Calu3 (cell line): ENCODE results near the gene THAP6. TPM values are rescaled to one million over a fixed set of nuclear protein-coding genes. Genes with fewer than 3 reads are reported as not detected.
"Not testable (repeated sequence)": the region's sequence is repeated elsewhere in the genome, so short reads cannot be mapped to it uniquely, and the experiment has no call there.

Experiments
- BruUV-seq: library from RNA; stranded (reverse); fragments of 400-500 nt; replicated peaks from 2 replicates; lab custom pipeline; 2021; lab: Mats Ljungman, UMichigan
- CTCF ChIA-PET: fragments of 300-600 bp; sonication (Branson Sonifier 250); formaldehyde crosslinking; loops from one replicate; lab custom pipeline; 2022; ENCODE audit warnings: antibody characterized with exemption; lab: Charles Lee
- DNase-seq: peaks from one replicate; pipeline ENCODE4 v3.0.0; 2022
- H3K27ac Mint-ChIP-seq: one replicate; pipeline ENCODE4 v1.8.0; 2022; ENCODE audit warnings: mixed read lengths; ENCODE audit not compliant: unreplicated experiment
- H3K27me3 Mint-ChIP-seq: one replicate; pipeline ENCODE4 v1.8.0; 2022; ENCODE audit warnings: mixed read lengths; ENCODE audit not compliant: unreplicated experiment
- H3K36me3 Mint-ChIP-seq: one replicate; pipeline ENCODE4 v1.8.0; 2022; ENCODE audit warnings: mild to moderate bottlenecking, moderate library complexity, mixed read lengths; ENCODE audit not compliant: insufficient read depth, unreplicated experiment
- H3K4me1 Mint-ChIP-seq: one replicate; pipeline ENCODE4 v1.8.0; 2022; ENCODE audit warnings: mild to moderate bottlenecking, low read depth, mixed read lengths; ENCODE audit not compliant: unreplicated experiment
- H3K4me3 Mint-ChIP-seq: one replicate; pipeline ENCODE4 v1.8.0; 2022; ENCODE audit warnings: mild to moderate bottlenecking, low read depth, moderate library complexity, mixed read lengths; ENCODE audit not compliant: unreplicated experiment
- H3K9me3 Mint-ChIP-seq: one replicate; pipeline ENCODE4 v1.8.0; 2022; ENCODE audit warnings: low read depth, mixed read lengths; ENCODE audit not compliant: unreplicated experiment
- CTCF ChIP-seq: fragments of 200-600 bp; IDR thresholded peaks from one replicate; pipeline ENCODE4 v1.8.0; 2022; ENCODE audit warnings: antibody characterized with exemption; ENCODE audit not compliant: unreplicated experiment
- intact Hi-C: fragments of 100-400 bp; cut with micrococcal nuclease; formaldehyde crosslinking; loops from one replicate; pipeline ENCODE4 v1.10.0; 2022; ENCODE audit not compliant: unreplicated experiment
- total RNA-seq: library from RNA; stranded (reverse); gene quantifications from 2 replicates; pipeline ENCODE4 v1.2.3, GENCODE V29; 2022

THAP6 gene
- total RNA-seq, 1 experiment from 2014 or later: 10.9 TPM

GRCh38 chr4:75525086-75525485, 10.8 kb downstream of the THAP6 start:
- DNase-seq: no peak
- CTCF ChIA-PET: no interaction called here
- no TSS peak for BruUV-seq
- intact Hi-C loops: no loop called here
- Mint-ChIP-seq H3K27ac (no peak overlapping the region), H3K27me3 (no peaks in the 10 kb centered on the region), H3K4me3 (no peak overlapping the region), H3K4me1 (no peaks in the 10 kb centered on the region), H3K9me3 (no peaks in the 10 kb centered on the region), H3K36me3 (peaks cover 9% of the 10 kb centered on the region)
- TF ChIP-seq CTCF: no peak

GRCh38 chr4:75525910-75526309, 11.6 kb downstream of the THAP6 start:
- CTCF ChIA-PET: no interaction called here
- H3K4me3 Mint-ChIP-seq: no peak overlapping the region
- intact Hi-C loops: no loop called here
- no peak overlapping the region for H3K27ac Mint-ChIP-seq
- peaks cover 16% of the 10 kb centered on the region for H3K36me3 Mint-ChIP-seq
- no peaks in the 10 kb centered on the region for H3K4me1 Mint-ChIP-seq
- no peak for TF ChIP-seq CTCF
- no peaks in the 10 kb centered on the region for H3K9me3 Mint-ChIP-seq
- no peak for DNase-seq
- no TSS peak for BruUV-seq
- H3K27me3 Mint-ChIP-seq: no peaks in the 10 kb centered on the region

GRCh38 chr4:75527482-75527881, 13.2 kb downstream of the THAP6 start:
- H3K36me3 Mint-ChIP-seq: peaks cover 16% of the 10 kb centered on the region
- TF ChIP-seq CTCF: no peak
- H3K4me3 Mint-ChIP-seq: no peak overlapping the region
- no peaks in the 10 kb centered on the region for H3K27me3 Mint-ChIP-seq
- no peak for DNase-seq
- H3K9me3 Mint-ChIP-seq: peaks cover 3% of the 10 kb centered on the region
- CTCF ChIA-PET: no interaction called here
- intact Hi-C loops: no loop called here
- H3K4me1 Mint-ChIP-seq: no peaks in the 10 kb centered on the region
- no TSS peak for BruUV-seq
- H3K27ac Mint-ChIP-seq: no peak overlapping the region

GRCh38 chr4:75530556-75531322, 16.5 kb downstream of the THAP6 start:
- Mint-ChIP-seq H3K9me3 (peaks cover 8% of the 10 kb centered on the region), H3K27me3 (no peaks in the 10 kb centered on the region), H3K27ac (no peak overlapping the region), H3K36me3 (peaks cover 13% of the 10 kb centered on the region), H3K4me3 (no peak overlapping the region), H3K4me1 (no peaks in the 10 kb centered on the region)
- DNase-seq: no peak
- intact Hi-C loops: no loop called here
- no TSS peak for BruUV-seq
- no peak for TF ChIP-seq CTCF
- CTCF ChIA-PET: no interaction called here

- intact Hi-C loops, H3K4me3 Mint-ChIP-seq, BruUV-seq, H3K9me3 Mint-ChIP-seq, H3K27ac Mint-ChIP-seq, H3K27me3 Mint-ChIP-seq, DNase-seq, H3K4me1 Mint-ChIP-seq: not testable (repeated sequence)
- H3K36me3 Mint-ChIP-seq: peaks cover 13% of the 10 kb centered on the region
- CTCF ChIA-PET: interaction anchor here (0.7 kb wide), 1 partner anchor 547 kb away, joined by 6 read pairs; no protein-coding TSS in a partner anchor
Measured at GRCh38 chr4:75531536-75532143, 17.4 kb downstream of the THAP6 start.

- H3K27ac Mint-ChIP-seq, BruUV-seq, H3K9me3 Mint-ChIP-seq, DNase-seq, intact Hi-C loops, CTCF ChIA-PET, H3K4me3 Mint-ChIP-seq, H3K4me1 Mint-ChIP-seq, H3K27me3 Mint-ChIP-seq: not testable (repeated sequence)
- peaks cover 13% of the 10 kb centered on the region for H3K36me3 Mint-ChIP-seq
Measured at GRCh38 chr4:75533339-75533887, 19.1 kb downstream of the THAP6 start.
